OCI-LY1 (cell line): Measurements from ENCODE around the gene PIK3R1.

Source experiments
- EZH2 ChIP-seq: fragments of 200-600 bp; sonication (generic), shearing (Covaris generic); IDR thresholded peaks from 2 replicates; pipeline ENCODE4 v1.8.0; 2017; ENCODE audit warnings: borderline replicate concordance, mixed run types, mild to moderate bottlenecking, antibody characterized with exemption, low read length, moderate library complexity, mixed read lengths
- TF ChIP-seq, protein P1 (sequence below): fragments of 200-600 bp; sonication (generic), shearing (Covaris generic); IDR thresholded peaks from 2 replicates; pipeline ENCODE4 v1.5.1; 2017; ENCODE audit warnings: mild to moderate bottlenecking, antibody characterized with exemption, low read length, moderate library complexity, mixed read lengths

DNA sequence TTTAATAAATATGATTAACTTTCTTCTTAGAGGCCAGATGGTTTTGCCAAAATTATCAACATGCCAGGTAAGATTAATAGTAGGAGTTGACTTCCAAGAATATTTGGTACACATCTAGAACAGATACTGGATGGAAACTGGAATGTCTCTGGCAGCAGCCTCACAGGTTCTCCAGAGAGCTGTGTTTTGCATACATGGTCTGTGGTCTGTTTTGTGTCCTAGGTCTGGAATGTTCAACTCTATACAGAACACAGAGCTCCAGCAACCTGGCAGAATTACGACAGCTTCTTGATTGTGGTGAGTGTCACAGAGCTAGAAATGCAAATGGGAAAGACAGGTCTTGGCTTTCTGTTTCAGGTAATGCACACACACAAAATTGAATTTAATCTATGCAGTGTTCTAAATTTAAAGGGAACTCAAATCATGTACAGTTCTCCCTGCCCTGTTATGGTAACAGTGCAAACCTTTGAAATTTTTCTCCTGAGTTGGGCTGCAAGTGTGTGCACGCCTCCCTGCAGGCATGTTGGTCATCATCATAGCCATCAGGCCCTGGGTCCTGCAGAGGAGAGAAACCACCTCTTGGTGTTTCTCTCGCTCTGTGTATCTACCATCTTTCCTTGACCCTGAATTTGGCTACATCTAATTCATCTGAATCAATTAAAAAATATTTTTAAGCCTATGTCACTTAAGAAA is 58.3 kb downstream of the PIK3R1 start:
- TF ChIP-seq, protein P1, sequence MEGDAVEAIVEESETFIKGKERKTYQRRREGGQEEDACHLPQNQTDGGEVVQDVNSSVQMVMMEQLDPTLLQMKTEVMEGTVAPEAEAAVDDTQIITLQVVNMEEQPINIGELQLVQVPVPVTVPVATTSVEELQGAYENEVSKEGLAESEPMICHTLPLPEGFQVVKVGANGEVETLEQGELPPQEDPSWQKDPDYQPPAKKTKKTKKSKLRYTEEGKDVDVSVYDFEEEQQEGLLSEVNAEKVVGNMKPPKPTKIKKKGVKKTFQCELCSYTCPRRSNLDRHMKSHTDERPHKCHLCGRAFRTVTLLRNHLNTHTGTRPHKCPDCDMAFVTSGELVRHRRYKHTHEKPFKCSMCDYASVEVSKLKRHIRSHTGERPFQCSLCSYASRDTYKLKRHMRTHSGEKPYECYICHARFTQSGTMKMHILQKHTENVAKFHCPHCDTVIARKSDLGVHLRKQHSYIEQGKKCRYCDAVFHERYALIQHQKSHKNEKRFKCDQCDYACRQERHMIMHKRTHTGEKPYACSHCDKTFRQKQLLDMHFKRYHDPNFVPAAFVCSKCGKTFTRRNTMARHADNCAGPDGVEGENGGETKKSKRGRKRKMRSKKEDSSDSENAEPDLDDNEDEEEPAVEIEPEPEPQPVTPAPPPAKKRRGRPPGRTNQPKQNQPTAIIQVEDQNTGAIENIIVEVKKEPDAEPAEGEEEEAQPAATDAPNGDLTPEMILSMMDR: no peak
- TF ChIP-seq EZH2: no peak
